Parathyroid adenoma (tissue), 2 donors: Measurements from ENCODE around the gene RDM1.

Source experiments
- H2AFZ ChIP-seq: fragments of 300-600 bp; sonication (generic); one replicate; pipeline ENCODE4 v1.7.0; 2017; ENCODE audit warnings: antibody characterized with exemption, mild to moderate bottlenecking
- H3K27ac ChIP-seq: fragments of 300-600 bp; sonication (generic); one replicate; pipeline ENCODE4 v1.7.0; 2017
- H3K27me3 ChIP-seq: fragments of 300-600 bp; sonication (generic); one replicate; pipeline ENCODE4 v1.7.0; 2017; ENCODE audit warnings: low read length; ENCODE audit not compliant: control insufficient read depth, insufficient read depth
- H3K36me3 ChIP-seq: fragments of 300-600 bp; sonication (generic); one replicate; pipeline ENCODE4 v1.7.0; 2017; ENCODE audit warnings: low read length; ENCODE audit not compliant: control insufficient read depth, insufficient read depth
- H3K4me1 ChIP-seq: fragments of 300-600 bp; sonication (generic); one replicate; pipeline ENCODE4 v1.7.0; 2017; ENCODE audit warnings: control low read depth
- H3K4me2 ChIP-seq: fragments of 300-600 bp; sonication (generic); one replicate; pipeline ENCODE4 v1.7.0; 2017; ENCODE audit warnings: low read length
- H3K4me3 ChIP-seq: fragments of 300-600 bp; sonication (generic); one replicate; pipeline ENCODE4 v1.7.0; 2017; ENCODE audit warnings: low read depth, low read length
- H3K79me2 ChIP-seq: fragments of 300-600 bp; sonication (generic); one replicate; pipeline ENCODE4 v1.7.0; 2017; ENCODE audit warnings: control low read depth
- H3K9ac ChIP-seq: fragments of 300-600 bp; sonication (generic); one replicate; pipeline ENCODE4 v1.7.0; 2017; ENCODE audit warnings: mild to moderate bottlenecking
- H3K9me3 ChIP-seq: fragments of 300-600 bp; sonication (generic); one replicate; pipeline ENCODE4 v1.7.0; 2017; ENCODE audit warnings: low read length; ENCODE audit not compliant: control insufficient read depth
- CTCF ChIP-seq: fragments of 300-600 bp; sonication (generic); IDR thresholded peaks from one replicate; pipeline ENCODE4 v1.7.0; 2017; ENCODE audit warnings: antibody characterized with exemption, mild to moderate bottlenecking
- donor health status: primary hyperparathyroidism.

The RDM1 gene

GRCh38 chr17:35877345-35878029 lies 53.1 kb downstream of the RDM1 start:
- Histone ChIP-seq H3K4me2 (no peak overlapping the region), H3K36me3 (no peaks in the 10 kb centered on the region), H3K4me1 (no peaks in the 10 kb centered on the region), H3K4me3 (no peak overlapping the region), H3K79me2 (no peaks in the 10 kb centered on the region), H3K27me3 (no peaks in the 10 kb centered on the region), H2AFZ (no peak overlapping the region), H3K27ac (no peak overlapping the region), H3K9ac (no peak overlapping the region), H3K9me3 (no peaks in the 10 kb centered on the region)
- TF ChIP-seq CTCF = no peak

- Histone ChIP-seq H3K9ac (no peak overlapping the region), H3K4me2 (no peak overlapping the region), H3K9me3 (no peaks in the 10 kb centered on the region), H3K79me2 (no peaks in the 10 kb centered on the region), H2AFZ (no peak overlapping the region), H3K4me3 (no peak overlapping the region), H3K27ac (no peak overlapping the region), H3K36me3 (no peaks in the 10 kb centered on the region), H3K4me1 (no peaks in the 10 kb centered on the region), H3K27me3 (no peaks in the 10 kb centered on the region)
- no peak for TF ChIP-seq CTCF
These were observed 54.0 kb downstream of the RDM1 start for GRCh38 chr17:35876534-35876933.

- no peak overlapping the region for H3K4me3 ChIP-seq
- no peak overlapping the region for H3K4me2 ChIP-seq
- TF ChIP-seq CTCF = no peak
- no peak overlapping the region for H2AFZ ChIP-seq
- no peaks in the 10 kb centered on the region for H3K9me3 ChIP-seq
- H3K79me2 ChIP-seq = no peaks in the 10 kb centered on the region
- no peaks in the 10 kb centered on the region for H3K27me3 ChIP-seq
- H3K36me3 ChIP-seq = no peaks in the 10 kb centered on the region
- H3K27ac ChIP-seq = no peak overlapping the region
- no peaks in the 10 kb centered on the region for H3K4me1 ChIP-seq
- H3K9ac ChIP-seq = no peak overlapping the region
These were observed 54.8 kb downstream of the RDM1 start for GRCh38 chr17:35875800-35876139.

- H3K4me1 ChIP-seq = no peaks in the 10 kb centered on the region
- no peak overlapping the region for H3K9ac ChIP-seq
- no peak overlapping the region for H3K4me3 ChIP-seq
- no peaks in the 10 kb centered on the region for H3K27me3 ChIP-seq
- TF ChIP-seq CTCF = no peak
- no peak overlapping the region for H3K4me2 ChIP-seq
- H3K27ac ChIP-seq = no peak overlapping the region
- no peaks in the 10 kb centered on the region for H3K79me2 ChIP-seq
- no peaks in the 10 kb centered on the region for H3K36me3 ChIP-seq
- no peak overlapping the region for H2AFZ ChIP-seq
- H3K9me3 ChIP-seq = no peaks in the 10 kb centered on the region
These were observed 55.3 kb downstream of the RDM1 start for GRCh38 chr17:35875072-35875799.
